Naive thymus-derived CD8-positive, alpha-beta T cell (primary cell): Measurements from ENCODE around the gene TPRG1. TPM values are rescaled to one million over a fixed set of nuclear protein-coding genes. Genes with fewer than 3 reads are reported as not detected.
A peak's percentile ranks its signal among the peaks of the same experiment; 100 is the strongest.

Experiments
- ATAC-seq, 2 donors: fragments of 150-1000 bp; cut with Tn5 transposase in 1 of 2; sonication (Bioruptor Pico), chemical (Tn5 transposase) in 1 of 2; 1 replicate in 1 of 2; 2 replicates in 1 of 2; pipeline ENCODE4 v1.10.0; 2021; ENCODE audit warnings: mild to moderate bottlenecking in 2 of 2, moderate library complexity in 2 of 2
- POLR2A ChIA-PET: fragments of 350-600 bp; sonication (Branson Sonifier 250); formaldehyde crosslinking; loops from one replicate; lab custom pipeline; 2021; ENCODE audit warnings: antibody characterized with exemption; lab: Charles Lee
- DNase-seq, 10 donors: peaks; one replicate each; pipeline versions ENCODE4 v3.0.0 to v3.0.0-alpha.2; 2020 to 2022
- H3K27ac Mint-ChIP-seq, 10 donors: one replicate each; pipeline ENCODE4 v1.8.0; 2020 to 2022; ENCODE audit warnings: mild to moderate bottlenecking in 10 of 10, mixed read lengths in 10 of 10, moderate library complexity in 4 of 10, inconsistent platforms in 1 of 10
- H3K27me3 Mint-ChIP-seq, 5 donors: one replicate each; pipeline ENCODE4 v1.8.0; 2021 to 2022; ENCODE audit warnings: mixed read lengths in 5 of 5
- H3K36me3 Mint-ChIP-seq, 3 donors: one replicate each; pipeline ENCODE4 v1.8.0; 2020 to 2022; ENCODE audit warnings: mixed read lengths in 3 of 3, mild to moderate bottlenecking in 2 of 3, inconsistent platforms in 1 of 3
- H3K4me1 Mint-ChIP-seq, 4 donors: one replicate each; pipeline ENCODE4 v1.8.0; 2021 to 2022; ENCODE audit warnings: mixed read lengths in 4 of 4
- H3K4me3 Mint-ChIP-seq, 10 donors: one replicate each; pipeline ENCODE4 v1.8.0; 2020 to 2022; ENCODE audit warnings: mild to moderate bottlenecking in 10 of 10, mixed read lengths in 10 of 10, moderate library complexity in 6 of 10, inconsistent platforms in 1 of 10
- H3K9me3 Mint-ChIP-seq, 9 donors: one replicate each; pipeline ENCODE4 v1.8.0; 2020 to 2022; ENCODE audit warnings: mixed read lengths in 9 of 9, mild to moderate bottlenecking in 3 of 9, inconsistent platforms in 1 of 9, moderate library complexity in 1 of 9
- polyA plus RNA-seq, 3 donors: library from polyadenylated mRNA; unstranded; fragments of 300-500 nt; fragmentation: Illumina TruSeq; gene quantifications; one replicate each; pipeline ENCODE4 v1.2.3, GENCODE V29; 2021
- total RNA-seq, 8 experiments: library from RNA in 2 of 8; stranded (reverse) in 2 of 8; gene quantifications; one replicate each; pipeline ENCODE4 v1.2.3 and lab custom pipeline; 2021 to 2026

Gene TPRG1
- total and polyA plus RNA-seq, 5 experiments from 2014 or later, result 0.04 to 10.6 (median 5.3) TPM

- no peaks in the 10 kb centered on the region for H3K9me3 Mint-ChIP-seq
- ATAC-seq (no peak), DNase-seq (no peak)
- H3K4me3 Mint-ChIP-seq, result no peak overlapping the region
- peaks cover 0 to 2% (median 0%) of the 10 kb centered on the region in 5 donors for H3K27me3 Mint-ChIP-seq
- H3K27ac Mint-ChIP-seq, result peak overlapping the region in 3 of 10 donors; percentile 32 to 86 (median 33)
- peaks cover 6 to 24% (median 11%) of the 10 kb centered on the region in 4 donors for H3K4me1 Mint-ChIP-seq
- H3K36me3 Mint-ChIP-seq, result no peaks in the 10 kb centered on the region
- POLR2A ChIA-PET, result interaction anchor here (1.8 kb wide), 1 partner anchor 12 kb away, joined by 6 read pairs; no protein-coding TSS in a partner anchor
Observed at GRCh38 chr3:189143321-189143720, 28.4 kb upstream of the TPRG1 start.

- peaks cover 6 to 24% (median 11%) of the 10 kb centered on the region in 4 donors for H3K4me1 Mint-ChIP-seq
- ATAC-seq (no peak), DNase-seq (no peak)
- POLR2A ChIA-PET, result interaction anchor here (0.9 to 1.8 kb wide), 3 partner anchors 12 to 1405 kb away, joined by 3 to 6 read pairs (median 5); no protein-coding TSS in a partner anchor
- H3K27ac Mint-ChIP-seq, result peak overlapping the region in 2 of 10 donors; percentile 33 to 86
- H3K27me3 Mint-ChIP-seq, result peaks cover 0 to 2% (median 0%) of the 10 kb centered on the region in 5 donors
- no peaks in the 10 kb centered on the region for H3K9me3 Mint-ChIP-seq
- H3K36me3 Mint-ChIP-seq, result no peaks in the 10 kb centered on the region
- no peak overlapping the region for H3K4me3 Mint-ChIP-seq
Observed at GRCh38 chr3:189143771-189144170, 28.0 kb upstream of the TPRG1 start.

GRCh38 chr3:189144645-189145044, 27.1 kb upstream of the TPRG1 start:
- Mint-ChIP-seq H3K4me3 (no peak overlapping the region), H3K36me3 (no peaks in the 10 kb centered on the region), H3K4me1 (peaks cover 6 to 24% (median 11%) of the 10 kb centered on the region in 4 donors), H3K27ac (peak overlapping the region in 7 of 10 donors; percentile 28 to 86 (median 47)), H3K27me3 (peaks cover 0 to 2% (median 0%) of the 10 kb centered on the region in 5 donors), H3K9me3 (no peaks in the 10 kb centered on the region)
- peak in 6 of 10 donors; percentile 5 to 64 (median 34) for DNase-seq
- POLR2A ChIA-PET, result interaction anchor here (0.9 to 1.8 kb wide), 4 partner anchors 13 to 1406 kb away, joined by 3 to 6 read pairs (median 4); partner anchors contain the start of gene BCL6
- ATAC-seq, result peak; percentile 79 to 81

- no peak for DNase-seq
- Mint-ChIP-seq H3K36me3 (no peaks in the 10 kb centered on the region), H3K4me3 (no peak overlapping the region), H3K4me1 (peaks cover 6 to 21% (median 11%) of the 10 kb centered on the region in 4 donors), H3K27me3 (peaks cover 0 to 2% (median 0%) of the 10 kb centered on the region in 5 donors), H3K9me3 (no peaks in the 10 kb centered on the region), H3K27ac (no peak overlapping the region)
- POLR2A ChIA-PET, result interaction anchor here (0.7 kb wide), 1 partner anchor 1406 kb away, joined by 3 read pairs; no protein-coding TSS in a partner anchor
- no peak for ATAC-seq
Observed at GRCh38 chr3:189146848-189147247, 24.9 kb upstream of the TPRG1 start.

- POLR2A ChIA-PET, result no interaction called here
- H3K36me3 Mint-ChIP-seq, result no peaks in the 10 kb centered on the region
- no peak overlapping the region for H3K4me3 Mint-ChIP-seq
- no peaks in the 10 kb centered on the region for H3K27me3 Mint-ChIP-seq
- peak; percentile 71 to 80 for ATAC-seq
- DNase-seq, result peak; percentile 31 to 81 (median 65)
- peaks cover 6 to 14% (median 11%) of the 10 kb centered on the region in 4 donors for H3K4me1 Mint-ChIP-seq
- no peak overlapping the region for H3K27ac Mint-ChIP-seq
- no peaks in the 10 kb centered on the region for H3K9me3 Mint-ChIP-seq
Observed at GRCh38 chr3:189148081-189148507, 23.7 kb upstream of the TPRG1 start.

GRCh38 chr3:189149203-189149602, 22.6 kb upstream of the TPRG1 start:
- H3K4me3 Mint-ChIP-seq, result no peak overlapping the region
- peaks cover 6 to 10% (median 7%) of the 10 kb centered on the region in 4 donors for H3K4me1 Mint-ChIP-seq
- POLR2A ChIA-PET, result no interaction called here
- ATAC-seq (no peak), DNase-seq (no peak)
- peak overlapping the region in 1 of 10 donors; percentile 14 for H3K27ac Mint-ChIP-seq
- H3K9me3 Mint-ChIP-seq, result no peaks in the 10 kb centered on the region
- H3K27me3 Mint-ChIP-seq, result no peaks in the 10 kb centered on the region
- H3K36me3 Mint-ChIP-seq, result no peaks in the 10 kb centered on the region

- H3K27me3 Mint-ChIP-seq, result peaks cover 0 to 10% (median 0%) of the 10 kb centered on the region in 5 donors
- H3K4me3 Mint-ChIP-seq, result no peak overlapping the region
- no peak overlapping the region for H3K27ac Mint-ChIP-seq
- no peak for DNase-seq
- POLR2A ChIA-PET, result no interaction called here
- ATAC-seq, result no peak
- no peaks in the 10 kb centered on the region for H3K36me3 Mint-ChIP-seq
- no peaks in the 10 kb centered on the region for H3K9me3 Mint-ChIP-seq
- H3K4me1 Mint-ChIP-seq, result peaks cover 0 to 1% (median 0%) of the 10 kb centered on the region in 4 donors
Observed at GRCh38 chr3:189157232-189158007, 14.4 kb upstream of the TPRG1 start.

- no peak for DNase-seq
- no peaks in the 10 kb centered on the region for H3K9me3 Mint-ChIP-seq
- H3K4me3 Mint-ChIP-seq, result no peak overlapping the region
- peaks cover 0 to 1% (median 0%) of the 10 kb centered on the region in 4 donors for H3K4me1 Mint-ChIP-seq
- H3K36me3 Mint-ChIP-seq, result no peaks in the 10 kb centered on the region
- H3K27ac Mint-ChIP-seq, result no peak overlapping the region
- no peak for ATAC-seq
- H3K27me3 Mint-ChIP-seq, result peaks cover 0 to 10% (median 0%) of the 10 kb centered on the region in 5 donors
- POLR2A ChIA-PET, result no interaction called here
Observed at GRCh38 chr3:189158034-189158433, 13.7 kb upstream of the TPRG1 start.

GRCh38 chr3:189160519-189161309, 11.1 kb upstream of the TPRG1 start:
- H3K27me3 Mint-ChIP-seq, result peaks cover 0 to 9% (median 0%) of the 10 kb centered on the region in 5 donors
- H3K4me1 Mint-ChIP-seq, result peaks cover 0 to 1% (median 0%) of the 10 kb centered on the region in 4 donors
- POLR2A ChIA-PET, result no interaction called here
- no peak for DNase-seq
- no peak for ATAC-seq
- H3K36me3 Mint-ChIP-seq, result no peaks in the 10 kb centered on the region
- H3K4me3 Mint-ChIP-seq, result no peak overlapping the region
- H3K9me3 Mint-ChIP-seq, result no peaks in the 10 kb centered on the region
- no peak overlapping the region for H3K27ac Mint-ChIP-seq

GRCh38 chr3:189165092-189165612, 6.6 kb upstream of the TPRG1 start:
- Mint-ChIP-seq H3K27me3 (peaks cover 0 to 2% (median 0%) of the 10 kb centered on the region in 5 donors), H3K4me1 (no peaks in the 10 kb centered on the region), H3K4me3 (no peak overlapping the region), H3K36me3 (no peaks in the 10 kb centered on the region), H3K9me3 (no peaks in the 10 kb centered on the region), H3K27ac (no peak overlapping the region)
- ATAC-seq (no peak), DNase-seq (no peak)
- POLR2A ChIA-PET, result no interaction called here

- ATAC-seq (no peak), DNase-seq (no peak)
- Mint-ChIP-seq H3K36me3 (no peaks in the 10 kb centered on the region), H3K27ac (no peak overlapping the region), H3K27me3 (peaks cover 0 to 2% (median 0%) of the 10 kb centered on the region in 5 donors), H3K4me1 (peaks cover 0 to 3% (median 1%) of the 10 kb centered on the region in 4 donors), H3K4me3 (no peak overlapping the region), H3K9me3 (no peaks in the 10 kb centered on the region)
- POLR2A ChIA-PET, result no interaction called here
Observed at GRCh38 chr3:189166321-189166720, 5.5 kb upstream of the TPRG1 start.

- no peaks in the 10 kb centered on the region for H3K27me3 Mint-ChIP-seq
- H3K4me3 Mint-ChIP-seq, result no peak overlapping the region
- H3K36me3 Mint-ChIP-seq, result no peaks in the 10 kb centered on the region
- peaks cover 4 to 10% (median 9%) of the 10 kb centered on the region in 4 donors for H3K4me1 Mint-ChIP-seq
- no peak overlapping the region for H3K27ac Mint-ChIP-seq
- POLR2A ChIA-PET, result no interaction called here
- ATAC-seq, result no peak
- no peak for DNase-seq
- no peaks in the 10 kb centered on the region for H3K9me3 Mint-ChIP-seq
Observed at GRCh38 chr3:189167027-189167766, 4.6 kb upstream of the TPRG1 start.
